ENCODE results near the gene RNF224. TPM values are rescaled to one million over a fixed set of nuclear protein-coding genes. Genes with fewer than 3 reads are reported as not detected.

The RNF224 gene
- total and polyA plus RNA-seq, 2 of the 13 experiments (the other 11 are each of a cell fraction or from before 2014, with no cell fraction given) = 0.09 TPM; not detected in 1

GRCh38 chr9:137229903-137230704 lies 2.8 kb downstream of the RNF224 start (continued):
- TF ChIP-seq THAP11 (CRISPR knock-in tag; IDR thresholded peaks at IDR 0.05) = peak; percentile 66; the same call in 1 of the 2 replicates
- TF ChIP-seq ZNF234 (CRISPR knock-in tag; conservative IDR thresholded peaks at IDR 0.05) = 0 out of 2 replicates have a peak, but pooled peaks have one; percentile 53
- no peak for TF ChIP-seq NCOR1 (IDR thresholded peaks at IDR 0.05; ENCODE audit: borderline replicate concordance, low read length)
- TF ChIP-seq ZNF230 (CRISPR knock-in tag; IDR thresholded peaks at IDR 0.05) = peak; percentile 75; the same call in 1 of the 2 replicates
- peak; percentile 81 for TF ChIP-seq ZSCAN21 (CRISPR knock-in tag; IDR thresholded peaks at IDR 0.05; ENCODE audit: borderline replicate concordance)
- TF ChIP-seq ZNF782 (CRISPR knock-in tag; IDR thresholded peaks at IDR 0.05; ENCODE audit: borderline replicate concordance) = 0 out of 2 replicates have a peak, but pooled peaks have one; percentile 47
- TF ChIP-seq ZNF124 (CRISPR knock-in tag; IDR thresholded peaks at IDR 0.05) = no peak
- peak; percentile 55; the same call in 1 of the 2 replicates for TF ChIP-seq THAP9 (CRISPR knock-in tag; IDR thresholded peaks at IDR 0.05; ENCODE audit: borderline replicate concordance)
- 0 out of 2 replicates have a peak, but pooled peaks have one; percentile 24 for TF ChIP-seq ELF1 (CRISPR knock-in tag; IDR thresholded peaks at IDR 0.05)
- no peak for TF ChIP-seq SIN3B (IDR thresholded peaks at IDR 0.05; ENCODE audit: low read length)
- no peak for TF ChIP-seq SMARCE1 (IDR thresholded peaks at IDR 0.05; ENCODE audit: borderline replicate concordance)
- TF ChIP-seq ZNF232 (CRISPR knock-in tag; IDR thresholded peaks at IDR 0.05; ENCODE audit: borderline replicate concordance) = peak; percentile 16; the same call in 1 of the 2 replicates
- peak; percentile 53 for TF ChIP-seq FOXP4 (CRISPR knock-in tag; IDR thresholded peaks at IDR 0.05)
- no peak for TF ChIP-seq RAD51 (IDR thresholded peaks at IDR 0.05; ENCODE audit: borderline replicate concordance)
- peak; percentile 100 for TF ChIP-seq AKAP8 (CRISPR knock-in tag; IDR thresholded peaks at IDR 0.05)
- peak; percentile 26; the same call in 1 of the 2 replicates for TF ChIP-seq ZBTB7B (CRISPR knock-in tag; IDR thresholded peaks at IDR 0.05)
- TF ChIP-seq ZBTB38 (CRISPR knock-in tag; IDR thresholded peaks at IDR 0.05) = peak; percentile 40; the same call in 1 of the 2 replicates
- TF ChIP-seq ZNF143 (CRISPR knock-in tag; IDR thresholded peaks at IDR 0.05) = no peak; the same call in none of the 2 replicates
- TF ChIP-seq SNAPC4 (CRISPR knock-in tag; IDR thresholded peaks at IDR 0.05) = no peak
